HG02678 (cell line): ENCODE measurements around the gene IFIT1.
"Not testable (repeated sequence)": the region's sequence is repeated elsewhere in the genome, so short reads cannot be mapped to it uniquely, and the experiment has no call there.

Experiments
- ATAC-seq: cut with Tn5 transposase; IDR thresholded peaks from one replicate; pipeline ENCODE4 v1.9.1; 2021; ENCODE audit warnings: mild to moderate bottlenecking, moderate library complexity; ENCODE audit not compliant: unreplicated experiment

IFIT1 gene

GRCh38 chr10:89427629-89428028, 35.2 kb downstream of the IFIT1 start:
- no peak for ATAC-seq

DNA sequence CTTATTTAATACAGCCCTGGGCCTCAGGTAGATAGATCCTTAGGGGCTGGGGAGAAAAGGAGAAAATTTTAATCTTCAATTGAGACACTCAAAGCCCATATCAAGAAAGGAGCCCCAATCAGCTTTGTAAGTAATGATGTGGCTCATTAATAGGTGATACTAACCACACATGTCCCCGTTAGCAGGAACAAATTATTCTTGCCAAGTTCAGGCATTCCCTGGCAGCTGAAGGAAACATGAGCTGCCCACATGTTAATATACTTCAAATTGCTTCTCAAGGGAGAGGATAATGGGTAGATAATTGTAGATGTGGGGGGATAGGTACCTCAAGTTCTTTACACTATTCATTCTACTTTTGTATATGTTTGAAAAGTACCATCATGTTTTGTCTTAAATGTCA, 36.5 kb downstream of the IFIT1 start:
- no peak for ATAC-seq

GRCh38 chr10:89431977-89432376, 39.6 kb downstream of the IFIT1 start:
- no peak for ATAC-seq

GRCh38 chr10:89438525-89438924, 46.1 kb downstream of the IFIT1 start:
- ATAC-seq, result no peak

GRCh38 chr10:89440226-89441009, 48.0 kb downstream of the IFIT1 start:
- ATAC-seq, result no peak

DNA sequence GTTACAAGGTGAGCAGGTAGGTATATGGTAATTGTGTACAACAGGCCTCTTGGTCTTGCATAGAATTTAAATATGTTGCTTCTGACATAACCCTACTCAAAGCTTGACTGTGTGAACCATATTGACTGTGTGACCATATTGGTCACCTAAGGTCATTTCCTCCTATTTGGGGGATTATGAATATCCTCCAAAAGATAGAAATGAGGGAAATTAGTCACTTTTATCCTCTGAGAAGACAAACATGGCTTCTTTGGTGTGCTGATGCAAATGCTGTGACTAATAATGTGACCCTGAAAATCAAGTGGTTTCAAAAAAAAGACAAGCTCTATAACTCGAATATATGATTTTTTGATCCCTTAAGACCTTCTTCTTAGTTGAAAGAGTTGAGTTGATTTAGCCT, 49.9 kb downstream of the IFIT1 start:
- ATAC-seq, result no peak

DNA sequence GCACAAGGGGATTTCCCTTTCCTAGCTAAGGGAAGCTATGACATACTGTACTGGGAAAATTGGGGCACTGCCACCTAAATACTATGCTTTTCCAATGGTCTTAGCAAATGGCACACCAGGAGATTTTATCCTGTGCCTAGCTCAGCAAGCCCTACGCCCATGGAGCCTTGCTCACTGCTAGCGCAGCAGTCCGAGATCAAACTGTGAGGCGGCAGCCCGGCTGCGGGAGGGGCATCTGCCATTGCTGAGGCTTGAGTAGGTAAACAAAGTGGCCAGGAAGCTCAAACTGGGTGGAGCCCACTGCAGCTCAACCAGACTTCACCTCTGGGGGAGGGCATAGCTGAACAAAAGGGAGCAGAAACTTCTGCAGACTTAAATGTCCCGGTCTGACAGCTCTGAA, 52.4 kb downstream of the IFIT1 start:
- not testable (repeated sequence) for ATAC-seq

DNA sequence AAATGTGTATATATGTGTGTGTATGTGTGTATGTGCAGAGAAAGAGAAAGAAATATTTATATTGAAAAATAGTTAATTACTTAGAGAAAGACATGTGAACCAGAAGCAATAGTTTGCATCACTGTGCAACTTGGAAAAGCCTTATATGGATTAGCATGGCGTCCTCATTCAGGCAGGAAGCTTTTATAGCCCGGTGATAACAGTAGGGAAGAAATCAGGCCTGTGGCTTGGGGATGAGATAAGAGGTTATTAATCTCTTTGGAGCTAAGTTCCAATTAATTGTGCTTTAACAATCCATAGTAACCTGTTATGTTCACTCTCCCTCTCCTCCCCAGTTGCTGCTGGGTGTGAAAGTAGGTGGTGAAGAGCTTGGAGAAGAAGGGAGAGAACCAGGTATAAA, 58.5 kb downstream of the IFIT1 start:
- no peak for ATAC-seq

DNA sequence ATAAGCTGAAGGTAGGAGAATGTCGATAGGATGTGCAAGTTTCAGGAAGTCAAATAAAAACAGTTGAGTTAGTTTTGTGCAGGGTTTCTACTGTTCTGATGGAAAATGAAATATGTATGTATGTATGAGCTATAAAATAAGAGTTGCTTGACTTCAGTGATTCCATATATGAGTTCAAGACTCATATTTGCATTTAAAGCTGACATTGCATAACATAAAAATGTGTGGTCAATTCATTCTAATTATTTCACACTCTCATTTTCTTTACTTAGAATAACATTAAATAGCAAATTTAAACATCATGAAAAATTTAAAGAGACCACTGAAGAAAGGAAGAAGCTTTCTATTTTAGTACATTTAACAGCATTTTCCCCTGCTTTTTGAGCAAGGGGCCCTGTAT, 59.8 kb downstream of the IFIT1 start:
- no peak for ATAC-seq

- ATAC-seq, result no peak
Observed at GRCh38 chr10:89454561-89455347, 62.3 kb downstream of the IFIT1 start.
